WI38 (cell line): ENCODE data around the gene CACNA1A.

Source experiments
- H3K4me3 ChIP-seq: 2 replicates; pipeline ENCODE4 v1.5.1; 2011; ENCODE audit warnings: low read depth, mild to moderate bottlenecking, control low read depth, low read length
- CTCF ChIP-seq: IDR thresholded peaks from 2 replicates; pipeline ENCODE4 v1.5.1; 2012; ENCODE audit warnings: low read depth, mild to moderate bottlenecking, control low read depth, low read length

The CACNA1A gene

GRCh38 chr19:13447978-13448377 is 58.3 kb downstream of the CACNA1A start:
- TF ChIP-seq CTCF = no peak
- H3K4me3 ChIP-seq = no peak overlapping the region

GRCh38 chr19:13441810-13442512 is 64.3 kb downstream of the CACNA1A start:
- TF ChIP-seq CTCF = no peak
- H3K4me3 ChIP-seq = no peak overlapping the region

- no peak for TF ChIP-seq CTCF
- H3K4me3 ChIP-seq = no peak overlapping the region
Measured at GRCh38 chr19:13437919-13438618, 68.2 kb downstream of the CACNA1A start.

GRCh38 chr19:13436352-13436751 is 69.9 kb downstream of the CACNA1A start:
- TF ChIP-seq CTCF = no peak
- H3K4me3 ChIP-seq = no peak overlapping the region

- no peak overlapping the region for H3K4me3 ChIP-seq
- peak; percentile 94 for TF ChIP-seq CTCF
Measured at GRCh38 chr19:13430790-13431582, 75.3 kb downstream of the CACNA1A start.

GRCh38 chr19:13429563-13429962 is 76.7 kb downstream of the CACNA1A start:
- no peak overlapping the region for H3K4me3 ChIP-seq
- TF ChIP-seq CTCF = no peak
